Measurements from ENCODE around the gene EXOC6B. TPM values are rescaled to one million over a fixed set of nuclear protein-coding genes. Genes with fewer than 3 reads are reported as not detected.

EXOC6B gene
- total RNA-seq, 1 donor from 2014 or later = 45.6 TPM

- Mint-ChIP-seq H3K4me1 (ENCODE audit: unreplicated experiment) (peaks cover 14% of the 10 kb centered on the region), H3K4me3 (ENCODE audit: unreplicated experiment) (no peak overlapping the region), H3K36me3 (ENCODE audit: low read depth, unreplicated experiment) (no peaks in the 10 kb centered on the region), H3K9me3 (ENCODE audit: unreplicated experiment) (no peaks in the 10 kb centered on the region), H3K27me3 (ENCODE audit: unreplicated experiment) (no peaks in the 10 kb centered on the region), H3K27ac (ENCODE audit: unreplicated experiment) (no peak overlapping the region)
- no peak for DNase-seq (ENCODE audit: low spot score)
- no peak for TF ChIP-seq CTCF (IDR thresholded peaks at IDR 0.05; ENCODE audit: unreplicated experiment)
Measured at GRCh38 chr2:72734432-72734831, 91.4 kb downstream of the EXOC6B start.

- H3K27ac Mint-ChIP-seq (ENCODE audit: unreplicated experiment) = peak overlapping the region; percentile 70
- H3K36me3 Mint-ChIP-seq (ENCODE audit: low read depth, unreplicated experiment) = no peaks in the 10 kb centered on the region
- no peak for DNase-seq (ENCODE audit: low spot score)
- no peak for TF ChIP-seq CTCF (IDR thresholded peaks at IDR 0.05; ENCODE audit: unreplicated experiment)
- no peaks in the 10 kb centered on the region for H3K9me3 Mint-ChIP-seq (ENCODE audit: unreplicated experiment)
- H3K27me3 Mint-ChIP-seq (ENCODE audit: unreplicated experiment) = peaks cover 2% of the 10 kb centered on the region
- peaks cover 30% of the 10 kb centered on the region for H3K4me1 Mint-ChIP-seq (ENCODE audit: unreplicated experiment)
- H3K4me3 Mint-ChIP-seq (ENCODE audit: unreplicated experiment) = no peak overlapping the region
Measured at GRCh38 chr2:72731116-72731515, 94.7 kb downstream of the EXOC6B start.

GRCh38 chr2:72727356-72727755 lies 98.5 kb downstream of the EXOC6B start:
- Mint-ChIP-seq H3K27ac (ENCODE audit: unreplicated experiment) (no peak overlapping the region), H3K36me3 (ENCODE audit: low read depth, unreplicated experiment) (peaks cover 3% of the 10 kb centered on the region), H3K9me3 (ENCODE audit: unreplicated experiment) (no peaks in the 10 kb centered on the region), H3K27me3 (ENCODE audit: unreplicated experiment) (peaks cover 2% of the 10 kb centered on the region), H3K4me3 (ENCODE audit: unreplicated experiment) (no peak overlapping the region), H3K4me1 (ENCODE audit: unreplicated experiment) (peaks cover 42% of the 10 kb centered on the region)
- TF ChIP-seq CTCF (IDR thresholded peaks at IDR 0.05; ENCODE audit: unreplicated experiment) = no peak
- DNase-seq (ENCODE audit: low spot score) = no peak

GRCh38 chr2:72723769-72724370 lies 102.0 kb downstream of the EXOC6B start:
- H3K4me1 Mint-ChIP-seq (ENCODE audit: unreplicated experiment) = peaks cover 45% of the 10 kb centered on the region
- H3K27ac Mint-ChIP-seq (ENCODE audit: unreplicated experiment) = peak overlapping the region; percentile 13
- no peak for DNase-seq (ENCODE audit: low spot score)
- H3K4me3 Mint-ChIP-seq (ENCODE audit: unreplicated experiment) = no peak overlapping the region
- peaks cover 3% of the 10 kb centered on the region for H3K36me3 Mint-ChIP-seq (ENCODE audit: low read depth, unreplicated experiment)
- H3K27me3 Mint-ChIP-seq (ENCODE audit: unreplicated experiment) = peaks cover 2% of the 10 kb centered on the region
- H3K9me3 Mint-ChIP-seq (ENCODE audit: unreplicated experiment) = no peaks in the 10 kb centered on the region
- TF ChIP-seq CTCF (IDR thresholded peaks at IDR 0.05; ENCODE audit: unreplicated experiment) = no peak

- Mint-ChIP-seq H3K4me3 (ENCODE audit: unreplicated experiment) (no peak overlapping the region), H3K4me1 (ENCODE audit: unreplicated experiment) (peaks cover 39% of the 10 kb centered on the region), H3K27me3 (ENCODE audit: unreplicated experiment) (no peaks in the 10 kb centered on the region)
Measured at GRCh38 chr2:72722492-72723070, 103.3 kb downstream of the EXOC6B start.

More at GRCh38 chr2:72722492-72723070, 103.3 kb downstream of the EXOC6B start:
- no peaks in the 10 kb centered on the region for H3K9me3 Mint-ChIP-seq (ENCODE audit: unreplicated experiment)
- no peak for TF ChIP-seq CTCF (IDR thresholded peaks at IDR 0.05; ENCODE audit: unreplicated experiment)
- H3K36me3 Mint-ChIP-seq (ENCODE audit: low read depth, unreplicated experiment) = peaks cover 3% of the 10 kb centered on the region
- no peak for DNase-seq (ENCODE audit: low spot score)
- H3K27ac Mint-ChIP-seq (ENCODE audit: unreplicated experiment) = no peak overlapping the region
